ENCODE measurements around the gene MAD1L1. TPM values are rescaled to one million over a fixed set of nuclear protein-coding genes. Genes with fewer than 3 reads are reported as not detected.

Gene MAD1L1
- total RNA-seq, 1 donor from 2014 or later: 32.7 TPM

DNA sequence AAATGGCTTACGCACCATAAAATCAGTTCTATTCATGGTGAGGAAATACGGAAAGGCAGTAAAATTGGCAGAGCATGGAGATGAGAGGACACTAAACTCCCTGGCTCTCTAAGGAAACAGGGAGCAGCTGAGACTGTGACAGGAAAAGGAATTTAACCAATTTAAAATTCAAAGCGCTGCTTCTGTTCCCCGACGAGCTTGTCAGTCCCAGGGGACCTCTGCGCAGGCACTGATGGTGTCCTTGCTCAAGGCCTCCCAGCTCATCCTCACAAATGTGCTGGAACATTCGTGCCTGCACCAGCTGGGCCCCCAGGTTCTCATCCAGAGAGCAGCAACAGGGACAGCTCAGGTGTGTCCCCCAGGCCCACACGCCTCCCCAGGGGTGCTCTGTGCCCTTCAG, 101.4 kb downstream of the MAD1L1 start:
- H3K27me3 Mint-ChIP-seq (ENCODE audit: unreplicated experiment): no peaks in the 10 kb centered on the region
- DNase-seq (ENCODE audit: extremely low spot score, unreplicated experiment): no peak
- H3K9me3 Mint-ChIP-seq (ENCODE audit: unreplicated experiment): no peaks in the 10 kb centered on the region
- peaks cover 8% of the 10 kb centered on the region for H3K4me1 Mint-ChIP-seq (ENCODE audit: unreplicated experiment)
- peaks cover 15% of the 10 kb centered on the region for H3K36me3 Mint-ChIP-seq (ENCODE audit: unreplicated experiment)
- TF ChIP-seq, protein P1, sequence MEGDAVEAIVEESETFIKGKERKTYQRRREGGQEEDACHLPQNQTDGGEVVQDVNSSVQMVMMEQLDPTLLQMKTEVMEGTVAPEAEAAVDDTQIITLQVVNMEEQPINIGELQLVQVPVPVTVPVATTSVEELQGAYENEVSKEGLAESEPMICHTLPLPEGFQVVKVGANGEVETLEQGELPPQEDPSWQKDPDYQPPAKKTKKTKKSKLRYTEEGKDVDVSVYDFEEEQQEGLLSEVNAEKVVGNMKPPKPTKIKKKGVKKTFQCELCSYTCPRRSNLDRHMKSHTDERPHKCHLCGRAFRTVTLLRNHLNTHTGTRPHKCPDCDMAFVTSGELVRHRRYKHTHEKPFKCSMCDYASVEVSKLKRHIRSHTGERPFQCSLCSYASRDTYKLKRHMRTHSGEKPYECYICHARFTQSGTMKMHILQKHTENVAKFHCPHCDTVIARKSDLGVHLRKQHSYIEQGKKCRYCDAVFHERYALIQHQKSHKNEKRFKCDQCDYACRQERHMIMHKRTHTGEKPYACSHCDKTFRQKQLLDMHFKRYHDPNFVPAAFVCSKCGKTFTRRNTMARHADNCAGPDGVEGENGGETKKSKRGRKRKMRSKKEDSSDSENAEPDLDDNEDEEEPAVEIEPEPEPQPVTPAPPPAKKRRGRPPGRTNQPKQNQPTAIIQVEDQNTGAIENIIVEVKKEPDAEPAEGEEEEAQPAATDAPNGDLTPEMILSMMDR (IDR thresholded peaks at IDR 0.05): no peak
- no peak overlapping the region for H3K27ac Mint-ChIP-seq (ENCODE audit: unreplicated experiment)
- no peak overlapping the region for H3K4me3 Mint-ChIP-seq (ENCODE audit: unreplicated experiment)

DNA sequence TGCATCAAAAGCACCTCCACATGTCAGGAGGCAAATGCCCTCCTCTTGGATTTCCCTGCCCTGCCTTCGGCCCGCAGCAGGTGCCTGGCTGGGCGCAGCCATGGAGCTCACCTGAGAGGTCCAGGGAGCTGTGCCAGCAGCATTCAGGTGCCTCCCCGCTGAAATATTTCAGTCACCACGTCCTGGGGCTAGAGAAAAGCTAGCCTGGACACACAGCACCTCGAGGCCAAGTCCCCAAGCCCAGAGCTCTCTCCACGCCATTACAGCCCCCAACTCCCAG, 102.7 kb downstream of the MAD1L1 start:
- no peak for DNase-seq (ENCODE audit: extremely low spot score, unreplicated experiment)
- Mint-ChIP-seq H3K36me3 (ENCODE audit: unreplicated experiment) (peaks cover 14% of the 10 kb centered on the region), H3K4me3 (ENCODE audit: unreplicated experiment) (no peak overlapping the region), H3K9me3 (ENCODE audit: unreplicated experiment) (no peaks in the 10 kb centered on the region), H3K27me3 (ENCODE audit: unreplicated experiment) (no peaks in the 10 kb centered on the region), H3K27ac (ENCODE audit: unreplicated experiment) (no peak overlapping the region), H3K4me1 (ENCODE audit: unreplicated experiment) (peaks cover 8% of the 10 kb centered on the region)
- TF ChIP-seq, protein P1 (IDR thresholded peaks at IDR 0.05): no peak

DNA sequence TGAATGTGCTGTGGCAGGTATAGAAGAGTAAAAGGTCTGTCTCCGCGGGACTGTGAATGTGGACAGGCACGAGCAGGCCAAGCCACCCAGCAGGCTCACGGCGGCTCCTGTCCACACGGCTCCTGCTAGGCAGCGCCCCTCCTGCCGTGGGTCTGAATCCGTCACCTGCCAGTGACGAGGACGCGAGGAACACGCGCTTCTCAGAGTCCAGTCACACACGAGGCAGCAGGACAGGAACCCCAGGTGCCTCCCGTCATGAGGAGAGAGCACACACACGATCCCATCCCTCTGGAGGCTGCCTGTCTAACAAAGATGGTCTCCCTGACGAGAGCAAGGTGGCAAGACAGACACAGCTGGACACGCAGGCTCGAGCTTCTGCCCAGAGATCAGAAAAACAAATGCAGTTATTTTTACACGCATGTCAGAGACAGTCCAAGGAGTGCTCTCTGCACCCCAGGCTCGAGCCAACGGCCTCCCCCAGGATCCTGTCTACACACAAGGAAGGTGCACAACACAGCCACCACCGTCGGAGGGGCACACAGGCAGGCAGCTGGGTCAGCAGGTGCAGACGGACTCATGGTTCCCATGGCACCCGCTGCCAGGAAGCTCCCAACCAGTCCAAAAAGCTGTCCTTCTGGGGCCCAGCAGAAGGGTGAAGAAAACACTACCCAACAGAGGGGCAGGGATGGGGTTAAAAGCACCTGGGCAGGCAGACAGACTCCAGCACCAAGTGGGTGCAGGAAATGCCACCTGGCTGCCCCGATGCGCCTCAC, 103.2 kb downstream of the MAD1L1 start:
- H3K9me3 Mint-ChIP-seq (ENCODE audit: unreplicated experiment): no peaks in the 10 kb centered on the region
- no peaks in the 10 kb centered on the region for H3K27me3 Mint-ChIP-seq (ENCODE audit: unreplicated experiment)
- DNase-seq (ENCODE audit: extremely low spot score, unreplicated experiment): no peak
- TF ChIP-seq, protein P1 (IDR thresholded peaks at IDR 0.05): no peak
- H3K36me3 Mint-ChIP-seq (ENCODE audit: unreplicated experiment): peaks cover 11% of the 10 kb centered on the region
- H3K4me1 Mint-ChIP-seq (ENCODE audit: unreplicated experiment): peaks cover 8% of the 10 kb centered on the region
- no peak overlapping the region for H3K4me3 Mint-ChIP-seq (ENCODE audit: unreplicated experiment)
- no peak overlapping the region for H3K27ac Mint-ChIP-seq (ENCODE audit: unreplicated experiment)

DNA sequence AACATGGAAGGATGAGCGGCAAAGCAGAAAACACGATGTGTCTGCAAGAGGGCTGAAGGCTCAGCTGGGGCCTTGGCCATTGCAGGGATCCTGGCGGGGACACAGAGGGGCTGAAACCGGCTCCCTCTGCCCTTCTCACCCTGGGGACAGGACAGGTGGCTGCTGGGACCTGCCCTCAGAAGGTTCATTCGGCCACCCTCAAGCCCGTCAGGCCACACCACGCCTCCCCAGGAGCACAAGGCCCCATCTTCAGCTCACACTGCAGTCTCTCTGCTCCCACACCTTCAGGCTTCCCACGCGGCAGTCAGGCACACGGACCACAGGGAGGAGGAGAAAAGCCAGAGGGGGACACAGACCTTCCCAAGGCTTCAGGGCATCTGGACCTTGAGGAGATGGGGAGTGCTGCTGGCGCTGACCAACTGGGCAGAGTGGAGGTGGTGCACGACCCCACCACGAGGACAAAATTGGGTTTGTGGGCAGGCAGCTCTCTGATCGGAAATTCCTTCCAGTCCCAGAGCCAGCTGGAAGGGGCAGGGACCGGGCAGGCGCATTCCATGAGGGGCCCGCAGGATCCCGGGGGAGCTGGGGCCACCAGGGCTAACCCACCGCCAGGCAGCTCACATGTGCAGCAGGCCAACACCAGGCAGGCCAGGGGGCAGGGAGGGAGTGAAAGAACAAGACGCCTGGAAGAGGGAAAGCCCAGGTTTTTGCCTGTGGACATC, 104.0 kb downstream of the MAD1L1 start:
- DNase-seq (ENCODE audit: extremely low spot score, unreplicated experiment): no peak
- Mint-ChIP-seq H3K36me3 (ENCODE audit: unreplicated experiment) (peaks cover 10% of the 10 kb centered on the region), H3K9me3 (ENCODE audit: unreplicated experiment) (no peaks in the 10 kb centered on the region), H3K4me1 (ENCODE audit: unreplicated experiment) (peaks cover 8% of the 10 kb centered on the region), H3K27me3 (ENCODE audit: unreplicated experiment) (no peaks in the 10 kb centered on the region), H3K4me3 (ENCODE audit: unreplicated experiment) (no peak overlapping the region), H3K27ac (ENCODE audit: unreplicated experiment) (no peak overlapping the region)
- TF ChIP-seq, protein P1 (IDR thresholded peaks at IDR 0.05): no peak

DNA sequence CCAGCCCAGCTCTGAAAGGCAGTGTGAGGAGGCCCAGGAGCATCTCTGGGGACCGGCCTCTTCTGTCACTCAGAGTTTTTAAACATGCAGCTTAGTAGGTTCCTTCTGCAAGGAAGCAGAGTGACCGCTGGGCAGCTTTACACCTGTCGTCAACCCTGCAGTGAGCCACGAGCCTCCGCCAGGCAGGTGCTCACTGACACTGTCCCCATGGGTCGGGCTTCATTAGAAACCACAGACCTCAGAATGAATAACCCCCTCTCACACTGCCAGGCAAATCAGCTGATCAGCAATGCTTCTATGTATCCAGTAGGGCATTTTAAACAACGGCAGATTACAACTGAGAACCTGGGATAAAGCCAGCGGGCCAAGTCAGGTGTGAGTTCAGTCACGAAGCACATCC, 106.1 kb downstream of the MAD1L1 start:
- Mint-ChIP-seq H3K27ac (ENCODE audit: unreplicated experiment) (no peak overlapping the region), H3K4me3 (ENCODE audit: unreplicated experiment) (no peak overlapping the region), H3K27me3 (ENCODE audit: unreplicated experiment) (no peaks in the 10 kb centered on the region), H3K9me3 (ENCODE audit: unreplicated experiment) (no peaks in the 10 kb centered on the region), H3K36me3 (ENCODE audit: unreplicated experiment) (peaks cover 7% of the 10 kb centered on the region), H3K4me1 (ENCODE audit: unreplicated experiment) (peaks cover 8% of the 10 kb centered on the region)
- TF ChIP-seq, protein P1 (IDR thresholded peaks at IDR 0.05): no peak
- no peak for DNase-seq (ENCODE audit: extremely low spot score, unreplicated experiment)

Data from osteocyte (in vitro differentiated cells).